IPS DF 4.7 (cell line): ENCODE measurements around the gene HOXB1.

Experiments used
- DNase-seq: peaks from one replicate; pipeline ENCODE4 v3.0.0-alpha.2; 2013; ENCODE audit warnings: low spot score; ENCODE audit errors: extremely low read depth

HOXB1 gene

DNA sequence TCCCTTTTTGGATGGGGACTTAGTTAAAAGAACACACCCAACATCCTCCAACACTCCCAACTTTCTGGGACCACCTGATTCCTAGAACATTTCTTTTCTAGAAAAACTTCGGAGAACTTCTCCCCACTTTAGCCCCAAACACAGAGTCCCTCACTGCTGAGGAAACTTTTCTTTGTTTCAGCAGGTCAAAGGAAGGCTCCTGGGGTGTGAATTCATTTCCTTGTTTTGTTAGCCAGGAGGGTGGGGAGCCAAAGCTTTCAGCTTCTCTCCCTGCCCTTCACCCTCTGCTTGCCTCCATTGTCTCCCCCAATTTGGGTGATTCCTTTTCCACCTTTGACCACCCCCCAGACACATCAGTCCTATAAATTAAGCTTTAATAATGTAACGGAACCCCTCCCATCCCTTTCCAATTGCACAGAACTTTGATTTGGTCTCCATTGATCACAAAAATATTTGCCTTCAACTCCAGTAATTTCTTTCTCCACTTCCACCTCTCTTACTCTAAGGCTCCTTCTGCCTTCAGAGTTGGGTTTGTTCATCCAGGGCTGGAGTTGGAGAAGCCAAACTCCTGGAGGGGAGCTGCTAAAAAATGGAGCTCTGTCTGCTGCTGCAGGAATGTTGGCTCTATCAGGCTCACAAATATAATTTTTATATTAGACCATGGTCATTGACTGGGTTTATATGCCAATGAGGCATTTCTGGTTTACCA lies 37.0 kb upstream of the HOXB1 start:
- no peak for DNase-seq

DNA sequence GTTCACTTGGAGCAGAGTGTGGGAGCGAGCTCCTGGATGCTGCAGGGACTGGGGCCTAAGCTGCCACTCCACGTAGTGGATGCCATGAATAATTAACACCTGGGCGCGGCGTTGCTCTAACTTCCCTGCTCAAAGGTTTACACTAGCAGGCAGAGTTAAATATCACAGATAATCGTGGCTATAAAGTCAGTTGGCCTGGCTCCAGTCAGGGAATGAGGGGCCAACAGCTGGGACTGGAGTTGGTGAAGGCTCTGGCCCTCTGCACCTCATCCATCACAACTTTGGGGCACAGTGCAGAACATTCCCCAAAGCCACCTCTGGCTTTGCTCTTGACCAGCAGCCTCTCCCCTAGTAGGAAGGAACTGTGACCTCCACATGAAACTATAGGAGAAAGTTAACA lies 36.4 kb upstream of the HOXB1 start:
- DNase-seq = no peak

DNA sequence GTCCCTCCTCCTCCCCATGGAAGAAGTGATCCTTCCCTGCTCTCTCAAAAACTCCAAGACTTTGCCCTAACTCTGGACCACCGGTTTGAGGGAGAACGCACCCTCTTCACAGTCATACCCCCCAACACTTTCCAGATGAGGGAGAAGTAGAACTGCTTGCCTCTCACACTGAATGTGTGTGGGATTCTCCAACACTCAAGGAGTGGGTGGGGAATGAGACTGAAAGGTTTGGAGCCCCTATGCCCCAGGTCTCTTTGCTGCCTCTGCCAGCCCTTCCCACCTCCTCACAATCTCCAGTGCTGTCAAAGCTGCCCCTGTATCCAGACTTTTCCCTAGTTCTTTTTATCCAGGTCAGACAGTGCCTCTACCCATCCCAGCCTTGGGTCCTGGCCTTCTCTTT lies 35.9 kb upstream of the HOXB1 start:
- no peak for DNase-seq

DNA sequence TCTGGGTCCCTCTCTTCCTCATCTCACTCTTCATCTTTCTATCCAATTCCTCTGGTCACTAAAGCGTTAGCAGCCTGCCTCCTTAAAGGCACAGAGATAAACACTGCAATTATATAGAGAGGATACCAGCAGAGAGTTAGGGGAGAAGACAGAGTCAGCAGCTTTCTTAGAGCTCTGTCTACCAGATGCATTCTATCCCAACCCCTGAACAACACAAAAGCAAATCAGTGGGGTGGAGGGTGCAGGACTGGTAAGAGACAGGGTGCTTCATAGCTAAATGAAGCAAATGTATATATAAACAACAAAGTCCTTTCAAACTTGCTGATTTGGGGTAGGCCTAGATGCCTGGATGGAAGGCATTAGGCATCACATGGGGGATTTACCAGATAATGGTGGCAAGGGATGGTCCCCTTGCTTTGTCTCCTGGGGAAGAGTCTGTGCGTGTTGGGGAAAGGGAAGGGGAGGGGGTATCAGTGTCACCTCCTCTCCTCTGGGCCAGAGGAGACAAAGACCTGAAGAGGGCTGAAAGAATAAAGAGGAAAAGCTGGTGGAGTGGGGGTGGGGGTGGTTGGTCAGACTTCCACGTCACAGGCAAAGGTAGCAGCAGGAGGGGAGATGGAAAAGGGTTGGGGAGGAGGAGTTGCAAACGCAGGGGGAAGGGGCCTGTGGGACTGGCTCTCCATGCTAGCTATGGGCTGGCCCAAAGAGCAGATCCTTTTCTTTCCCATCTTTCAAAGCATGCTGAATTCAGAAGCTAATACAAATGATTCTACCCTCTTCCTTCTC lies 35.3 kb upstream of the HOXB1 start:
- DNase-seq = no peak

DNA sequence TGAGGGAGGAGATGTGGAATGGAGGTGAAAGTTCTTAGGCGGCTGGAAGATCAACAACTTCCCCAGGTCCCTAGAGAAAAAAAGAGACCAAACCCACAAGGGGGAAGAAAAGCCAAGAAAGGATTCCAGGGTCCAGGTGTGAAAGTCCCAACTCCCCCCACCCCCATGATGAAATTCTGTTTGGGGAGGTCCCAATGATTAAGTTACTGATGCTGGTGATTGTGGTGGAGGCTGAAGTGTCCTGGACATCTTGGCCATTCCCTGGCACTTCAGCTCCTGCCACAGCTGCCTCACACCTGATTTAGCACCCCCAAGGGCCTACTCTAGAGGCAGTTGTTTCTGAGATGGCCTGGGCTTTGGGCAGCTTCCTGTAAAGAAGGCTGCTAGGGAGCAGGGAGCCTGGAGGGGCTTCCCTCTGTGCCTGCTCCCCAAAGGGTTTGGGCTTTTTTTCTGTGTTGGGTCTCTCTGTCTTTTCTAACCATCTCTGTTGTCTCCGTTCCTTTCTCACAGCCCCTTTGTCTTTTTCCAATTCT lies 34.3 kb upstream of the HOXB1 start:
- DNase-seq = no peak

DNA sequence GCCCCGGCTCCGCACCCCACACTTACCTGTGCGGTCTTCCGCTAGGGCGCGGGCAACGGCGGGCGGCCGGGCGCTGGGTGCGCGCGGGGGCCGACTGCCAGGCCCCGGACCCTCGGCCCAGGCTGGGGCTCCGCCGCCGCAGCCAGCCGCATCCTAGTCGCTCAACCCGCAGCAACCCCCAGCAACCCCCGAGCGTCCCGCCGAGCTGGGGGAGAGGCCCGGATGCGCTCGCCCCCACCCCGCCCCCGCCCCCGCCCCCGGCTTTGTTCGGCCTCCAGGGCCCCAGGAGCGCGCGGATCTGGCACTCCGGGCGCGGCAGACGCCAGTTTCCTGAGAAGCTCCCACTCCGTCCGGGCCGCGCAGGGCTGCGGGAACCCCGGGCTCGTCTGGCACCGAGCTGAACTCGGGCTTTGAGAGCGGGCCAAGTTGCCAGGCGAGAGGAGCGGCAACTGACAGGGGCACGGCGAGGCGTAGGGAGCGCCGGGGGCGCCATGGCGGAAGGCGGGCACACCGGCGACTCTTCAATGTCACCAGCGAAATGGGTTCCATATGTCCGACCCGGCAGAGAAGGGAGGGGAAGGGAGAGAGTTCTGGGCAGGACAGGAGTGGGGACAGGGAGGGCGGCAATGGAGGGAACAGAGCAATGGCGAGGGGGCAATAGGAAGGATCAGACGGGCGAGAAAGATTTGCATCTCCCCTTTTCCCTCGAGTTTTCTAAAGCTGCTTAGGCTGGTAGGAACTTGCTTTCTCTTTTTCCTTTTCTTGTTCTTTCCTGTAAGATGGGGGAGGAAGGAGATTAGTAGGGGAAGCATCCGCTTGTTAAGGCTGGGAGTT lies 33.6 kb upstream of the HOXB1 start:
- DNase-seq = no peak

DNA sequence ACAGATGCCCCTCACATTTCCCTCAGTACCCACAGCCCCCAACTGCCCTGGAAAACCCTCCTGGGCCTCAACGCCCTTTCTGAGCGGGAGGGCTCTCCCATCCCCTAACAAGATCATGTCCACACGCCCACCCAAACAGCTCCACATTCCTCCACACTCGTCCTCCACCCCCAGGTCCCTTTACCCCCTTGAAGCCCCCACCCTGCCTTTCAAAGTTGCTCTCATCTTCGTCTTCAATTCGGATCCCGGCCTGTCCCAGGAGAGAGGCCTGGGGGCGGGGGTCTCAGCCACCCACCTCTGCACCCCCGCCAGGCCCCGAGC lies 33.0 kb upstream of the HOXB1 start:
- no peak for DNase-seq

DNA sequence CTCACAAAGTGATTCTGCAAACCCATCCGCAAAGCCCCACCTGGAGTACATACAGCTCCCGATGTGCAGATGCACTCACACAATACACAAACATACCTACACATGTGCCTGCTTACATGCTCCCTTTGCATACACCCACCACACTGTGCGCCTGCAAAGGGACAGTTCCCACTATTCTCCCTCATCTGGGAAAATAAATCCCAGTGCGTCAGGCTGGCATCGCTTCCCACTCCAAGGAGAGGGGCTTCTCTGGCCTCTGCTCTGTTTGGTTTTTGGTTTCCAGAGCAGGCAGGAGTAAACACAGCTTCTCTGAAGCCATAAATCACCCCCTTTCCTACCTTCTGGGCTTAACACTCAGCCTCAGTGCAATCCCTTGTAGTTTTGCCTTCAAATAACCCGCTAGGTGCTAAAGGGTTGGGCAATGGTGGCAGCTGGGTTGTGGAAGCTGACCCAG lies 32.6 kb upstream of the HOXB1 start:
- no peak for DNase-seq

DNA sequence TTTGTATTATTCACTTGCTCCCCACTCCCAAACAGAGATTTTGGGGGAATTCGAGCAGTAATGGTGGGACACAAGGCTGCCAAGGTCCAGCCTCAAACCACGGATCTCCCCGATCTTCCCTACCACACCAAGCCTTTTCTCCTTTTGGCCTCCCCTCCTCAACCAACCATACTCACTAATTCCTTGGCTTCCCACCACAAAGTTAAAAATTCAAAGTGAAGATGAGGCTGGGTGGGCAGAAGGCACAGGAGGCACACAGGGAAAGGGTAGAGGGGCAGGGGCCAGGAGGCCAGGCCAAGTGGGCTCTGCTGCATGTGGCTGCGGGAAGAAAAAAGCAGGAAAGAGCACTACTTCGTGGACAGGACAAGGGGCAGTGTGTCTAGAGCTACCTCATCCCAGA lies 32.1 kb upstream of the HOXB1 start:
- no peak for DNase-seq

DNA sequence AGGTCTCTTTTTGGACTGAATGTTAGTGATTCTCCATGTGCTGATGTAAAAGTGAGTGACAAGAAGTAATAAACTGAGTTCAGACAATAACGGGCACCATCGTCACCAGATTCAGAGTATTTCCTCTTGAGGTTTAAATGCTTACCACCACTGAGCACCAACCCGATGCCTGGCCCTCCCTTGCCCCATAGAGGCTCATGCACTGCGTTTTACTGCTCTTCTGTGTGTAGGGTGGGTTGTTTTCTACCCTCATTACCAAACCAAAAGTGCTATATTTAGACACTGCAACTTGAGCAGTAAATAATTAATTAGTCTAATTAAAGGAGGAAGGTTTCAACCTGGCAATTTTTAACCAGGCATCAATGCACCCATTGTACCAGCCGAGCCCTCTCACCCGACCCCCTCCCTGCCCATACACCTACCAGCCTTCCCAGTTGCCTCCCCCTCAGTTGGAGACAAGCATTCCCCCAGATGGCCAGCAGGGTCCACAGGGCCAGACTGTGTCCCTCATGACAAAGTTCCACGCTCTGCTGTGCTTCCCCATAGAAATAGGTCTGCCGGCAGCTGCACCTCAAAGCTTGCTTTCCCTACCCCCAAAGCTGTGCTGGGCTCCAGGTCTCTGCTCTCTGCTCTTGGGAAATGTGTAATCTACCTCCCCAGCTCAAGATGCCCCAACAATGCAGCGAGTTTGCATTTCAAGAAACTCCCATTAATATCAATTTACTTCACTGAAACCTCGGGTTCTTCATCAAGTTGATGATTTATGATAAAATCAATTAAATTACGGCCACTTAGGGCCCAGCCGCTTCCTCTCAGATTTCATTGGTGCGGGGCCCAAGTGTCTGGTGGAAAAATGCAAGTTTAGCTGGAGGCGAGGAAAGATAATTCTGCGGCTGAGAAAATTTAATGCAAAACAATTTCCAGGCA lies 31.3 kb upstream of the HOXB1 start:
- no peak for DNase-seq

DNA sequence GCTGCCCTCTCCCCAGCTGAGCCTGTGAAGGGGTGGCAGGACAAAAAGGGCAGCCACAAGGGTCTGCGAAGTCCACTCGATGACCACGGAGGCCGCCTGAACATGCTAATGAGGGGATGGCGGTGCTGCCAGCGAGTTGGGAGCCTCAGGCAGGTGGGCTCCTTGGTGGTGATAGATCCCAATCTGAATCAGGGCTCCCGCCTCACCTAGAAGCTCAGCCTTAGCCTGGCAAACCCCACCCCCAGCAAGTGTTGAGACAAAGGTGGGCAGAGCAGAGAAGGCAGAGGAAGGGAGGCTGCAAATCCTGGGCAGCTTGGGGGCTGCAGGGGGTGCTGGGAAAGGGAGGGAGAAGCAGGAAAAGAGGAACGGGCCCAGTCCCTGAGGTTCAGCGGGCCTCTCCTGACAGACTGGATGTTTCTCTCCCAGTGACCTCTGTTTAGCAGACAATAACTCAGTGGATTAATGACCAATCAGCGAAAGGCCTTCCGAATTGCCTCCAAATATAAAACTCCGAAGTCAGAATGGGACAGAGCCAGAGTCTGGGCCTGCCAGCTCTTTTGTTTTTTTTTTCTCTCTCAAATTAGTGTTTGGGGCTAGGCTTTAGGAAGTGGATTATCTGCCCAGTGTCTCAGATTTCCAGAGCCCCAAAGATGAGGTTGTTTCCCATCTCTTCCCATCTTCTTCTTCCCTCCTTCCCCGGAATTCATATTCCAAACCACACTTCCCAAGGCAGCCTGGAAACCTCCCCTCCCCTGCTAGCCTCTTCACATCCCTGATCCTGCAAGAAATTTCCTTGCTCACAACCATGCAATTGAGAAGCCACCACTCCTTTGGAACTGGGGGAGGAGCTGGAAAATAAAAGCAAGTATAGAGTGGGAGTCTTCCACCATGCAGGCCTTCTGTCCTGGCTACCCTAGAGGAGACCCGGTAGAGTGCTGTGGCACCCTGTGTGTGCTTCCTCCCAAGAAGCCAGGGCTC lies 29.3 kb upstream of the HOXB1 start:
- DNase-seq = no peak

DNA sequence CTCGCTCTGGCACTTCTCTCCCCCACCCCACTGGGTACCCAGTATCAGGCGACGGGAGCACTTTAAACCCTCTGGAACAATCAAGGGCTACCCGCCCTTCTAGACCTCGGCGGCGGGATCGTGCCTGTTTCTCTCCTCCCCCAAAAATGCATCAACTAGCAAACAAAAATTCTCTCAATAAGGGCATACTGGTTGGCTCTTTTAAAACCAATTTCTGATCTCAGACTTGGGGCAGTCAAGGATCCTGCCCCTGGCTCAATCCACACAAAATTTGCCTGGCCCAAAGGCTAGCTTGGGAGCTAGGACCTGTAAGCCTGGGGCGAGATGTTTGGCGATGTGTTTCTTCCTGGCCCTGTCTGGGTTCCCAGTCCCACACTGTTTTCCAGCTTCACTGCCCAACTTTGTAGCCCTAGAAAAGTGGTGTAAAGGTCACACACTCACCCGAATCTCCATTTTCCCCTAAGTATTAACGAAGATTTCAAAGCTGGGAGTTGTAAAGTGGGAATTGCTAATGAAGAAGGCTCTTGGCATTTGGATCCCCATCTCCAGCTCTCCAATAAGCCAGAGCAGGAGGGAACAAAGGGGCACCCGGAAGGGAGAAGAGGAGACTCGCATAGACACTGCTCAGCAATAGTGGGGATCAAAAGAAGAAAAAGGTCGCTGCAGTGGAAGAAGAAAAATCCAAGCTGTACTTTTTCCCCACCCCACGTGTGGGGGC lies 28.5 kb upstream of the HOXB1 start:
- DNase-seq = no peak

DNA sequence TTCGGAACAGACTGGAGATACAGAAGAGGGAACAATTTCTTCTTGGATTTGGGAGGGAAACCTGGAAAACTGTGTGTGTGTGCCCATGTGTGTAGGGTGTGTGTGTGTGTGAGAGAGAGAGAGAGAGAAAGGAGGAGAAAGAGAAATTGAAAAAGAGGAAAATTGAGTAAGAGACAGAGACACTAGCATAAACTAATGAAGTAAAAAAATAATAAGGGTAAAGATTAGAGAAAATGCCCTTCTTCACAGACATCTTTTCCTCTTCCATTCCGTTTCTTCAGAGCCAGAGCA lies 28.0 kb upstream of the HOXB1 start:
- no peak for DNase-seq

DNA sequence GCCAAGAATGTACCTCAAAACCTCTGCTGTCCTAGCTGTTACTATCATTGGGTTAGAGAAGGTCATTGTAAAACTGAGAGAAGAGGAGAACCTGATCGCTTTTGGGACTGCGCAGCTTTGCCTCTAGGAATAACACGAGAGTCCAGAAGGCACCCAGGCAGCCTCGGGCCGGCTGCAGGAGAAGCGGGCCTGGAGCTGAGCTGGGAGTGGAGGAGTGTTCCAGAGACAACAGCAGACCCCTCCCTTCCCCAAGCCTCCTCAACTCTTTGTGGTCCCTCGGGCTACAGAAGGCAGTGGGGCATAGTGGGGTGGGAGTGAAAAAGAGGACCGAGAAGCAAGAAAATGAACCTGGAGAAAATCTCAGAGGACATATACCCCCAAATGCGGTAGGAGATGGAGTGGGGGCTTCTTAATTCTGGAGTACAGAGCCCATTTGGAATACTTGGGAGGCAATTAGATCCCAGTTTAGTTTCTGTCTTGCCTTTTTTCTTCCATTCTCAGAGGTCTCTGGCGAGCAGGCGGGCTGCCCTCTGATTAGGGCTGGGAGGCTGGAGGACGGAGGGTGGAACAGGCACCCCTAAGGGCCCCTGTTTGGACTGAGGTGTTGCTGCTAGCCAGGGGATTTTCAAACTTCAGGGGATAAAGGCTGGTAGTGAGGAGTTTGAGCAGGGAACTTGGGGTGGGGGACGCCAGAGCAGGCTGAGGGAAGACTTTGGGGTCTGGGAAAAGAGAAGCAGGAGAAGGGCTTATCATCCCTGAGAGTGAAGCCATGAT lies 27.4 kb upstream of the HOXB1 start:
- no peak for DNase-seq

DNA sequence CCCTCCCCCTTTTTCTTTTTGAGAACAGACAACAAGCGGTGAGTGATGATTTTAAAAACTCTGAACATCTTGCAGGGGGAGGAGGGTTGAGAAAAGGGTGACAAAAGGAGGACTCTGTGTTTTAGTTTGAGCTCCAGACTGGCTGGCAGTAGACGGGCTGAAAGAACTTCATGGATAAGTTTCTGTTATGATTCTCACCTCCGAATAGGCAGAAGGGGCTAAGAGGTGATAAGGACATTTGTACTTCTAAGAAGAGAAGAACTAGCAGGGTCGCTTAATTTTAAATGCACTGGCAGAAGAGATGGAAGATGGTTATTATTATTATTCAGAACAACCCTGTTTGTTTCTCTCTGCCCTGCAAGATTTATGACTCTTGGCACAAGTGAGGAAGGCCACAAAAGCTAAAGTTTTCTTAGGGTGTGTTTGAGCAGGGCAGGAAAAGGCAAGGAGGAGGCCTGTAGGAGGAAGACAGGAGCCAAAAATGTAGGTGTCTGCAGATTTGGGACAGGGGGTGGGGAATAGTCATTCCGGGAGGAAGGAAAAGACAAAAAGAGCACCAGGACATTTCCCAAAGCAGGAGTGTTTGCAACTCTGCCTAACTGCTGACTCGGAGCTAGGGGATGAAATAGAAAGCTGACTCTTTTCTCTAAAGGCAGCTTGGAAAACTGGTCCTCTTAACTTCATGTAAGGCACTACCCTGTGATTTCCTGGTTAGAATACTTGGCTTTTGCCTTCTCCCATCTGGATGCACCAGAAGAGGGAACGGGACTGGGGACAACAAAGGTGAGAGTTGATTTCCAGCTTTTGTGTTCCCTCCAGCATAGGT lies 26.0 kb upstream of the HOXB1 start:
- no peak for DNase-seq

DNA sequence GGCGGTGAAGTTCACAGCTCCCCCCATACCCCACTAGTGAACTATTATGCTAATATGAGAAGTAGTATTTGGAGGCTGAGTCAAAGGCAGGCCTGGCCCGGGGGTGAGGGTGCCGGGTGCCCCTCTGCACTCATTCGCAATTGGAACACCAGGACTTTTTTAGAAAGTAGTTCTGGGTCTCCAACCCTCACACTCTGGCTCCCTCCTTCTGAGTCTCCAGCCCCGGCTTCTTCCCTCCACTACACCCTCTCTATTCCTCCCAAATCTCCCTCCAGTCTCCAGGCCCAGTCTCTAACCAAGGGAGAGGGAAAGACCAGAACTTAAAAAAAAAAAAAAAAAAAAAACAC lies 25.4 kb upstream of the HOXB1 start:
- DNase-seq = no peak

DNA sequence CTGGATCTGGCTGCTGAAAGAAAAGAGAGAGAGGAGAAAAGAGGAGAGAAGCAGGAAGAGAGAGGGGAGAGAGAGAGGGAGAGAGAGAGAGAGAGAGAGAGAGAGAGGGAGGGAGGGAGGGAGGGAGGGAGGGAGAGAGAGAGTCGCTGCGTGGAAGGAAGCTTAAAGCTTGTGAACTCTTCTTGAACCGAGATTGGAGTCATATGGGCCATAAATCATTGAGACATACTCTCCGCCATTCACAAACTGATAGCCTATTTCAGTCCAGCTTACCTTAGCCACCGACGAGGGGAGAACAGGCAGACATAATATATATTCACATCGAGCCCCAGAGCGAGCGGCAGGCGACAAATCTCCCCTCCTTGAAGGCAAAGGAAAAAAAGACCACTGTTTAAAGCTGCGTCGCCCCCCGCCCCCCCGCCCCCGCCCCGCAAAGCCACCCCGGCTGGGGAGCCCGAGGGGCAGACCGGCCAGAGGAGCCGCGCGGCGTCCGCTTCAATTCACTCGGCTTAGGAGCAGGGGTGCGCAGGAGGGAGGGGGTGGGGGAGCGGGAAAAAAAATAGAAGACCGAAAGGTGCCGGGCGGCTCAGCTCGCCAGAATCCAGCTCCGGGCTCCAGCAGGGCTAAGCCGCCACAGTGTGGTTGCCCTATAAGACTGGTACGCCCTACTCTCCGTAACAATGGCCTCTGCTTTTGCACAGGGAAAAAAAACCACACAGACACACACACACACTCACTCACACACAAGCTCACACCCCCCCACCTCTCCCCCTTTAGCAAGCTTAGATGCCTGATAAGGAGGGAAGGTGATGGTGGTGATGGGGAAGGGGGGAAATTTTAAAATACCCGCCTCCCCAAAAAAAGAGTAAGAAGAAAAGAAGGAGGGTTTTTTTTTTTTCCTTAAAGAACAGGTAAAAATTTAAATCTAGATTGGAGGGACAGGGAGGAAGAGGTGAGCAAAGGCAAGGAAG lies 24.7 kb upstream of the HOXB1 start:
- no peak for DNase-seq
